ENCODE measurements around the gene TBC1D5.

The TBC1D5 gene

DNA sequence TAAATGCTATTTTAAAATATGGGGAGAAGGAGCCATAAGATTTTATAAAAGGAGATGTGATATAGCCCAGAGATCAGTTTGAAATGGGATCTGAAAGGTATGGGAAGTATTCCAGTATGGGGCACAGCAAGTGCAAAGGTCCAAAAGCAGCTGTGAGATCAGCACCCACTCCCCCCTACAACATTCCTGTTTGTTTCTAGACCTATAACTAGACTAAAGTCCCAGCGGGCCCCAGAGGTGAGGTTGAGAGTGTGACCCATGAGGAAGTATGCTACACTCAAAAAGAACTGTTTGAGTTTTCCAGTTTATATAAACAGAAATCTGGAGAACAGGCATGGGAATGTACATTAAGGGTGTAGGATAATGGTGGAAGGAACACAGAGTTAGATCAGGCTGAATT is 152.5 kb downstream of the TBC1D5 start:
- DNase-seq (ENCODE audit: low spot score): no peak

- no peak for DNase-seq (ENCODE audit: low spot score)
Measured at GRCh38 chr3:17588422-17588821, 154.0 kb downstream of the TBC1D5 start.

GRCh38 chr3:17585394-17586325 is 156.8 kb downstream of the TBC1D5 start:
- no peak for DNase-seq (ENCODE audit: low spot score)

DNA sequence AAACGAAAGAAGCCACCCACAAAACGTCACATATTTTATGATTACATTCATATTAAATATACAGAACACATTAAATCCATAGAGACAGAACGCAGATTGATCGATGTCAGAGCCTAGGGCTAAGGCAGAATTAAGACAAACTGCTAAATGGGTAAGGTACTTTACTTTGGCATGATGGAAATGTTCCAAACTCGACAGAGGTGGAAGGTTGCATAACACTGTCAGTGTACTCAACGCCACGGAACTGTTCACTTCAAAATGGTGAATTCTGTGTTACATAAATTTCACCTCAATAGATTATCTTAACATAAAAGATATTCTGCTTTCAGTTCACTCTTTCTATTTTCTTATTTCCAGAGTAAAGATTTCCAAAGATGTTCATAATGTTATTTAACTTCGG is 158.4 kb downstream of the TBC1D5 start:
- DNase-seq (ENCODE audit: low spot score): no peak

DNA sequence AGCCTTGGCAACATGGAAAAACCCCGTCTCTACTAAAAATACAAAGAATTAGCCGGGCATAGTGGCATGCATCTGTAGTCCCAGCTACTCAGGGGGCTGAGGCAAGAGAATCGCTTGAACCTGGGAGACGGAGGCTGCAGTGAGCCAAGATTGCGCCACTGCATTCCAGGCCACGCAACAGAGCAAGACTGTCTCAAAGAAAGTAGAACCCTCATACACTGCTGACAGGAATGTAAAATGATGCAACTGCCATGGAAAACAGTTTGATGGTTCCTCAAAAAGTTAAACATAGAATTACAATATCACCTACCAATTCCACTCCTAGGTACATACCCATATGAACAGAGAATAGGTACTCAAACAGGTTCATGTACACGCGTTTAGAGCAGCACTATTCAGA is 158.9 kb downstream of the TBC1D5 start:
- no peak for DNase-seq (ENCODE audit: low spot score)

DNA sequence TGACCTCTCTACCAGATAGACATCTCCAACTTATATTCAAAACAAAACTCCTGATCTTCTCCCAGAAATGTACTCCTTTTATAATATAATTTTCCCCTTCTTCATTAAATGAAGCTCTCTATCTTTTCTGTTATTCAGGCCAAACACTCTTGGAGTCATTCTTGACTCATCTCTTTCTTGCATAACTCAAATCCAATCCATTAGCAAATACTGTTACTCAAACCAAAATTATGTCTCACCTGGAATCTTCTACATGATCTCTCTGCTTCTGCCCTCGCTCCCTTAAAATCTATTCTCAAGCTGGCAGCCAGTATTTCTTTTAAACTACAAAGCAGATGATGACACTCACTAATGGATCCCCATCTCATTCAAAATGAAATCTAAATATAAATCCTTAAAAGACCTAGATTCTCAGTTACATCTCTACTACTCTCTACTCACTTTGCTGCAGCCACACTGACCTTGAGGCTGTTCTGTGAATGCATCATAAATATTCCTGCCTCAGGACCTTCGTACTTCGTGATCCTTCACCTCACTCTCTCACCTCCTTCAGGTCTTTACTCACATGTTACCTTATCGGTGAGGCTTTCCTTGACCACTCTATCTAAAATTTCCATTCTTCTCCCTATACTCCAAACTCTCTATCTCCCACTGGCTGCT is 160.9 kb downstream of the TBC1D5 start:
- DNase-seq (ENCODE audit: low spot score): no peak

DNA sequence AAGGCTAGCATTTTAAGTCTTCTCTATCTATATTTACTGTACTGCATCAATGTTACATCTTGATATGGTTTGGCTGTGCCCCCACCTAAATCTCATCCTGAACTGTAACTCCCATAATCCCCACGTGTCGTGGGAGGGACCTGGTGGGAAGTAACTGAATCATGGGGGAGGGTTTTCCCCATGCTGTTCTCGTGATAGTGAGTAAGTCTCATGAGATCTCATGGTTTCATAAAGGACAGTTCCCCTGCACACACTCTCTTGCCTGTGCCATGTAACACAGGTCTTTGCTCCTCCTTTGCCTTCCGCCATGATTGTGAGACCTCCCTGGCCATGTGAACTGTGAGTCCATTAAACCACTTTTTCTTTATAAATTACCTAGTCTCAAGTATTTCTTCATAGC is 161.5 kb downstream of the TBC1D5 start:
- no peak for DNase-seq (ENCODE audit: low spot score)

DNA sequence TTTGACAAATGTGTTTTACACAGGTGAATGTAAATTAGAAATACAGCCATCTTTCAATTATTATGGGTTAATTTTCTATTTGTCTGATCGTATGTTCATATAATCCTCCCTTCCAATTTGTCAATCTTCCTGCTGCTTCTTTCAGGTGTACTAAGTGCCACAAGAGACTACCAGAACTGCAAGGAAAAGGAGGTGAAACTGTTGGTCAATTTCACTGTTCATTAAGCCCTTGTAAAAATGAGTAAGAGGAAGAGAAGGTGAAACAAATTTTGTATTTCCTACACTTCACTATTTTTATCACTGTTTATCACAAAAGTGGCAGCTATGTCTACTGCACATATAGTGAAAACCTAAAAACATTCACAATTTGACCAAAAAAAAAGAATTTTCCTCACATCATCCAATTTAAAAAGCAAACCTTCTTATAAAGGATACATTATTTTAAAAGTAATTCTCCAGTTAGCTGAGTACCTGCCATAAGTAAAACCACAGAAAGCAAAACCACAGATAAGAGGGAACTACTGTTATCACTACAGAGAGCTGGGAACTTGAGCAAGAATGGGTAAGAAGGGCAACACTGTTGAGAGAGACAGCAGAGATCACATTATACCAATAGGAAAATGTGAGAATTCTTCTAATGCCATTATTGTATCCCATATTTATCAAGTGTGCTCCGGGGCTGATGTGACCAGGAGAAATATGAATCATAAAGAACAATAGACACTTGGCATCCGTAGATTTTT is 163.0 kb downstream of the TBC1D5 start:
- no peak for DNase-seq (ENCODE audit: low spot score)

DNA sequence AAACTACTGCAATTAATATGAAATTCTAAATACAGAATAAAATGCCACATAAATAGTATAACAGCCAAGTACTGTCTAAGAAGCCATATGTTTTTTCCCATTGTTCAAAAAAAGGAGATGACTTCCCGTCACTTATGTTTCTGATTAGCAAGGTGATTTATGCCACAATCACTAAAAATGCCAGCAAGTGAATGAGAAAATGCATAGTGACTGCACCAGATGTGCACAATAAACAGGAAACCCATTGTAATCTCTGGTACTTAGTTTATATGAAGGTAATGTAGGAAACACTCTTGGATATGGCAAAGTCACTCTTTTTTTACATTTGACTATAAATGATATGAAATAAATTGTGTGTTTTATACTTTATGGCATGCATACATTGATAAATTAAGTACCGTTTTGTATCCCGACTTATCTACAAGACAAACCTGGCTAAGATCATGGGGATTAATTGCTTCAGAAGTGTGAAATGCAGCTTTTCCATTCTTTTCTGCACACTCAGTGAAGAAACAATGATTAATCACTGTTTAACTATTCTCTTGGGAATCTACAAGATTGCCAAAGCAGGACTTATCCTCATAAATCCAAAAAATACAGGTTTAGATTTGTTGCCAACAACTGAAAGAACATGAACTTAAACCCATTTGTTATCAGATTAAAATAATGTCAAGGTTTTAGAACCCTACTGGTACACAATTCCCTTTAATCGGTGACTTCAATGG is 164.5 kb downstream of the TBC1D5 start:
- DNase-seq (ENCODE audit: low spot score): no peak

- no peak for DNase-seq (ENCODE audit: low spot score)
Measured at GRCh38 chr3:17573396-17573795, 169.0 kb downstream of the TBC1D5 start.

GRCh38 chr3:17571686-17572085 is 170.7 kb downstream of the TBC1D5 start:
- no peak for DNase-seq (ENCODE audit: low spot score)

- DNase-seq (ENCODE audit: low spot score): no peak
Measured at GRCh38 chr3:17562845-17563244, 179.6 kb downstream of the TBC1D5 start.

GRCh38 chr3:17558565-17558964 is 183.9 kb downstream of the TBC1D5 start:
- no peak for DNase-seq (ENCODE audit: low spot score)

DNA sequence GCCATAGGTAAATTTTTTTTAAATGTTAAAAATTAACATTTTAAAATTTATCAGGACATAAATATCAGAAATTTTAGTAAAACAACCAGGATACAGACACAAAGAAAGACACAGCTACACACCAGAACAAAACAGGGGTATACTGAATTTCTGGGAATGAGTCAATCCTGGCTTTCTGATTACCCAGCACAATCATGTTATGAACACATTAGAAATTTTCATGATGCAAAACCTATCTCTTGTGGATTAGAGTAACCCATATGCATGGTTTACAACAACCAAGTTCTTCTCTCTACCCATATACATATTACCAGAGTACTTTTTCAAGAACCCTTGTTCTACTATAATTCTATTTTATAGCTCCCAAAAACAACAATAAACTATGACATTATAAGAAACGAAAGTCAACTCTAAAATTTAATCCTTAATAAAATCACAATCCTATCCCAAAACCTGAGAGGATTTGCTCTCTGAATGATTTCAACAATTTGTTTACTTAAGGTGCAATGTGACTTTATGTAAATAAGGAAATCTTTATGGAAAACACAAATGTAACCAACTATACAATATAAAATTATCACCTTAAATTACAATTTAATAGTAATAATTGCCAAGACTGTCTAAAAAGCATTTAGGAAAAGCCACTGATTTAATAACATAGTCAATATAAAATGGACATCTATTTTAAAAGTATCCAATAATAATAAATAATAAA is 184.5 kb downstream of the TBC1D5 start:
- no peak for DNase-seq (ENCODE audit: low spot score)

DNA sequence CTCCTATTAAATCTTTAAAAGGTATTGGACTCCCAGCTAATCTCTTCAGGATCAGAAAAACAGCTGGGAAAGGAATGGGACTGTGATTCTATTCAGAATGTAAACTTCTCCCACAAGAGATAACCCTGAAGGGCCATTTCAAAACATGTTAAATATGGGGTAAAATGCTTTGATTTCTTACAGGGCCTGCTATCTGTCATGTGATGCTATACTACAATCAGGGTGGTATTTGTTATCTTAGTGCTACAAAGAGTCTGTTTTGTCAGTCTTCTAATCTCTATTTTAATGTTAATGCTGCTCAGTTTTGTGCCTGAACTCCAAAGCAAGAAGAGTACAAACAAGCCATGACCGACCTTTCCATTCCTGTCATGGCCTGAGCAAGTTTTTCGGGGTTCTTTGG is 186.9 kb downstream of the TBC1D5 start:
- no peak for DNase-seq (ENCODE audit: low spot score)

DNA sequence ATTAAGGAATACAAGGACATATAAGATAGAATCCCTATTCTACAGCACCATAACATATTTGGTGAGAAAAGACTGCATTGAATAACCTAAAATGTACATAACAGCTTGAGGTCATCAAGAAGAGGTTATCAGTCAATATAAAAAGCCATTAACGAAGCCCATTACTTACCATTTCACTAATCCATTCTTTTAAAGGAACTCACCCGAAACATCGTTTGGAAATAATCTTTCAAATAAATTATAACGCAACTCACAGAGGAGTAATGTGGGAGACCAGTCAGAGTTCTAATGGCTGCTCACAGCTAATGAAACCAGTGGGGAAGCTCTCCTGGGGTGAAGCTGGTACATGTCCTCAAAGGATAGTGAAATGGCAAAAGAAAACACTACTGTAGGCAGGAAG is 188.4 kb downstream of the TBC1D5 start:
- DNase-seq (ENCODE audit: low spot score): no peak

DNA sequence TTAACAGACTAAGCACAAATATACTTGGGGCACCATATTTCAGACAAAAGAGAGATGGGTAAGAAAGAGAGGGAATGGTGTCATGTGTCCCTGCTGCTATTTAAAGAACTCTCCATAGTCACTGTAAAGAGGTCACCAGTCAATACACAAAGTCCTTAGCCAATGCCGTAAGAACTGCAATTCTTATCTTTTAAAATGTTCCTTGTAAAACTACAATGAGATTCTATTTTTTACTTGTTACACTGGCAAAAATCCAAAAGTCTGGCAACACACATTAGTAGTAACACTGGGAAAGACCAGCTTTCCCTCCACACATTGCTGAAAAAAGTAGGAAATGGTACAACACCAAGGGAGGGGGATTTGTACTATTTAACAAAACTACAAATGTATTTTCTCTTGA is 189.4 kb downstream of the TBC1D5 start:
- no peak for DNase-seq (ENCODE audit: low spot score)

GRCh38 chr3:17552351-17552750 is 190.1 kb downstream of the TBC1D5 start:
- no peak for DNase-seq (ENCODE audit: low spot score)

- DNase-seq (ENCODE audit: low spot score): no peak
Measured at GRCh38 chr3:17551895-17552294, 190.5 kb downstream of the TBC1D5 start.

GRCh38 chr3:17551333-17551732 is 191.1 kb downstream of the TBC1D5 start:
- no peak for DNase-seq (ENCODE audit: low spot score)

DNA sequence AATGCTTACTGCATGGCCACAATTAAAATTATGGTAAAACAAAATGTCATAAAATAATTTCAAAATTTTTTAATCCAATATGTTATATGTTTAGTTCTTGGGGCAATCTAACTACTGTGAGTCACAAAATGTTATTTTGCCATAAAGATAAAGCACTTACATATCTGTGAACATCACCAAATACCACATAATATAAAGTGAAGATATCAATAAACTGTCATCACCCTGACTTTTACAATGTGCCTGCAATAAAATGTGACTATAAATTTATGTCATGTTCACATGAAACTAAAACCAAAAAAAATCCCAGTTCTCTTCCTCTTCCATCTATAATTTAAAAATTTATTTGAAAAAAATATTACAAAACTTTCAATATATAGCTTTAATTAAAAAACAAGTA is 191.8 kb downstream of the TBC1D5 start:
- DNase-seq (ENCODE audit: low spot score): no peak

Measured in CD4-positive, alpha-beta T cell treated with Interleukin-2 at 100 ng/mL for 4 hours (primary cell).